ENCODE measurements around the gene HNMT. TPM values are rescaled to one million over a fixed set of nuclear protein-coding genes. Genes with fewer than 3 reads are reported as not detected.

HNMT gene
- total and polyA plus RNA-seq, 2 of the 8 experiments (the other 6 are each of a cell fraction or from before 2014, with no cell fraction given): 1.6 to 3.6 TPM

DNA sequence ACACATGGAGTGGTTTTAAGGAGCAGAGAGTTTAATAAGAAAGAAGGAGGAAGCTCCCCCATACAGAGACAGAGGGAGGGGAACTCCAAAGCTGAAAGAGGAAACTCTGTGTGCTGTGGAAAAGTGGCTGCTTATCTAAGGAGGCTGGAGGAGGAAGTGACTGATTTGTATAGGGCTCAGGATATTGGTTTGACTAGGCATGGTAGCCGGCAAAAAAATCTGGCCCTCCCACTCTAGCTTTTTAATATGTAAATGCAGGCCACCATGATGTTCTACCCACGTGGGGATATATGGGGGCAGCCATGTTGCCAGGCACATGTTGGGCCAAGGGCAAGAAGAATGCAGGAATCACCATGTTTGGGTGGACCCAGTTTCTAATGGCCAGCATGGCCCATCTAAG is 64.3 kb downstream of the HNMT start (continued):
- TF ChIP-seq SP4 (IDR thresholded peaks at IDR 0.05; ENCODE audit: low read length): no peak
- no peak for TF ChIP-seq BCL11A (IDR thresholded peaks at IDR 0.05; ENCODE audit: low read depth in 2 of 2, low read length in 2 of 2)
- no peak for TF ChIP-seq USF2 (IDR thresholded peaks at IDR 0.05; ENCODE audit: low read length)
- no peak for TF ChIP-seq BACH1 (IDR thresholded peaks at IDR 0.05; ENCODE audit: low read length)
